GM21526 (cell line): Measurements from ENCODE around the gene EFNA4.

ENCODE experiments used
- ATAC-seq: cut with Tn5 transposase; IDR thresholded peaks from one replicate; pipeline ENCODE4 v1.9.1; 2021; ENCODE audit warnings: moderate library complexity; ENCODE audit not compliant: unreplicated experiment, low FRiP score

EFNA4 gene

DNA sequence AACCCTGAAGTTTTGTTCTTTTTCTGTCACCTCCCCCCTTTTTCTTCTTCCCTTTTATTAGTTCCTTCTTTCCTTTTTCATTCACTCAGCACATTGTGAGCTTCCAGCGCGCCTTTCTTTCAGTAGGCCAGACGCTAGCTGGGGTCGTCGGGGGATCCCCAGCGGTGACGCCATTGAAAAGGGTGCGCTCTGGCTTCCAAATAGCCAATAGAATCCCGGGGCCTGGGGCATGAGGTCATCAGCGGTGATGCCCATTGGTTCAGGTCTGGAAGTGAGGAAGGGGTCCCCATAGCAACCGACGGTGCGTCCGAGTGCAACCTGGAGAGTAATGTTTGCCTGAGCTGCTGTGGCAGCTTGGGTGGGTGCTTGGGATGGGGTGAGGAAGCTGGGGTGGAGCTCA, 8.2 kb downstream of the EFNA4 start:
- ATAC-seq = no peak

GRCh38 chr1:155072531-155073289, 9.2 kb downstream of the EFNA4 start:
- no peak for ATAC-seq

GRCh38 chr1:155073377-155074242, 10.1 kb downstream of the EFNA4 start:
- ATAC-seq = no peak

DNA sequence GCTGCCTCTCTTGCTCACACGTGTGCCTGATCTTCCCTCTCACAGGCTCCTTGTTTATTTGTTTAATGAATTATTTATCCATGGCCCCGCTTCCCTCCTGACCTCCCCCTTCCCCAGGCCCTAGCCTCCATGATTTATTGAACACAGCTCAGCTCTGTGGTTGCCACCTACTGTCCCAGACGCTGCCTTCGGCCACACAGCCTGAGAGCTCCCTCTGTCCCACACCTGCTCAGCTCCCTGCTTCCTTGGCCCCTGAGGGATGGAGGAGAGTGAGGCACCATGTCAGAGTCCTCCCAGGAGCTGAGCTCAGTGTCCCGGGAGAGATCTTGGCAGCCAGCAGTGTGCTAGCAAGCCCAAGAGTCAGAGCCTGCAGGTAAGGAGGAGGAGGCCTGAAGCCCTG, 12.0 kb downstream of the EFNA4 start:
- no peak for ATAC-seq

GRCh38 chr1:155076371-155076770, 12.8 kb downstream of the EFNA4 start:
- ATAC-seq = no peak

GRCh38 chr1:155077346-155077745, 13.8 kb downstream of the EFNA4 start:
- ATAC-seq = no peak

DNA sequence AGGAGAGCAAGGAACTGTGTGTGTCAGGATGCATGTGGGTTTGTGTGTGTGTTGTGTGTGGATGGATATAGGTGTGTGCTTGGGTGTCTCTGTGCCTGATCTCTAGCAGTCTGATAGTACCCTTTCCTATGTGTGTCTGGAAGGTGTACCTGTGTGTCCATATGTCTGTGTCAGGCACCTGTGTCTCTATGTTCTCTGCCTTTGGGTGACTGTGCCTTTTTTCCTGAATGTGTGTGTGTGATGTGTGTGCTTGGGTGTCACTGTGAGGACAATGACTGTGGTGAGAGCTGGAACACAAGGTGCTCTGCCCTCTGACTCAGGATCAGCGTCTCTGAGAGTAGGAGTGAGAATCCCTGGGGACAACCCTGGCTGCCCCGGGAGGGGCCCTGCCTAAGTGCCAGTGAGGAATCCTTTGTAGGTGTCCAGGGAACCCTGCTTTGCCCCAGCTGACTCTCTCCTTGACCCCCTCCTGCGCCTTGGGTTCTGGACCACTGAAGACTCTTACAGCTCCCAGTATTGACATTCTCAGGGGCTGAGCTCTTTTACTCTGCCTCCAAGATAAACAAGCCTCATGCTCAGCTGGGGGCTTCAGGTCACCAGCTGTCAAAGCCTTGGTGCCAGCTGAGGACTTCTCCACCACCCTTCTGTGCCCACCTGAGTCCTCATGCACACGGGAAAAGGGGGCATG, 14.4 kb downstream of the EFNA4 start:
- no peak for ATAC-seq

DNA sequence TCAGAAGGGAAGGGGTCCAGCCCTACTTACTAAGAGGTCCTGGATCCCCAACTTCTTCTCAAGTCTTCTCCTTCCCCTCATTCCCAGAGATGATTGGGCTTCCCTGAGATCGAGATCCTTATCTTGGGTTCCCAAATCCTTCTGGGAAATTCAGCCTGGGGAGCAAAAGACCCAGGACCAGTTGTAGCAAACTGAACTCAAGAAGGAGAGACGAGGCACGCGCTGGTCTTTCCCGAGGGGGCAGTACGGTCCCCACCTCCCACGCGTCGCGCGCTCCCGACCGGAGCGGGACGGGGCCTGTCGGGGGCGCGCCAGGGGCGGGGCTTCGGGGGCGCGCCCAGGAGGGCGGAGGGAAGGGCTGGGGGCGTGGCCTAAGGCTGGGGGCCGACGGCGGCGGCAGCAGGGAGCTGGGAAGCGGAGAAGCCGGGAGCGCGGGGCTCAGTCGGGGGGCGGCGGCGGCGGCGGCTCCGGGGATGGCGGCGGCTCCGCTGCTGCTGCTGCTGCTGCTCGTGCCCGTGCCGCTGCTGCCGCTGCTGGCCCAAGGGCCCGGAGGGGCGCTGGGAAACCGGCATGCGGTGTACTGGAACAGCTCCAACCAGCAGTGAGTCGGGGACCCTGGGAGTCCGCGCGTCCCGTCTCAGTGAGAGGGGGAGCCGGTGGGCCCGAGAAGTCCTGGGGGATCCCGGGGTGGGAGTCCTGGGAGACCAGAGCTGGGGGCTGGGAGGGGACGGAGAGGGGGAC, 15.1 kb downstream of the EFNA4 start, which contains the start of gene EFNA3:
Gene EFNA3, plus strand, starts transcription at position 369 of the 741 bp plus-strand sequence. Its CDS starts 105 bp downstream, at position 474.
- ATAC-seq = no peak

- ATAC-seq = no peak
These were observed 15.6 kb downstream of the EFNA4 start for GRCh38 chr1:155079210-155079486.

GRCh38 chr1:155079487-155080311, 16.2 kb downstream of the EFNA4 start:
- no peak for ATAC-seq

GRCh38 chr1:155080312-155081228, 17.0 kb downstream of the EFNA4 start:
- ATAC-seq = no peak

DNA sequence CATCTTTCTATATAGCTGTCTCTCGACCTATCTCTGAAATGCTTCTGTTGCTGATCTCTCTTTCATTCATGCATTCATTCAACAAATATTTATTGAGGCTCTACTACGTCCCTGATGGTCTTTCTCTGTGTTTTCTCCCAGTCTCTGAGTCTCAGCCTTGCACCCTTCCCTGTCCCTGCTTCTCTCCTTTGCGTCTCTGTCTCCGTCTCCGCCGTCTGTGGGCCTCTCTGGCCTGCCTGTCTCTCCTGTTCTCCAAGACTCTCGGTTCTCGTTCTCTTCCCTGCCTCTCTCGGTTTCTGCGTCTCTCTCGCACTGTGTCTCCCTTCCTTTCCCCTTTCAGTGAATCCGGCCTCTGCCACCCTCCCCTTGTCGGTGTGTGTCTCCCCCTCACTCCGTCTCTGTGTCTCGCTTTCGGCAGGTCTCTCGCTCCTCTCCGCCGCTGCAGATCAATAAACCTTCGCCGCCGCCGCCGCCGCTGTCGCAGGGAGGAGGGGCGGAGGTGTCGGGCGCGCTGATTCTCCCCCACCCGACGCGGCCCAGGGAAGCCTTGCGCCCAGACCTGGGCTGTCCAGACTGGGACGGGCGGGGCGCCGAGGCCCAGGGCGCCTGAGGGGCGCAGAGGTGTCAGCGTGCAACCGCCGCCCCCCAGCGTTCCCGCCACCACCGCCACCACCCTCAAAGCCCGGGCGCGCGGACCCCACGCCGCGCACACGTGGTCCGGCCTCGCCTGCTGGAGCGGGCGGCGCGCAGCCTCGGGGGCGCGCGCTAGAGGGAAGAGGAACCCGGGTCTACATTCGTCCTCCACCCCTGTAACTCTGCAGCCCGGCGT, 18.1 kb downstream of the EFNA4 start:
- ATAC-seq = no peak

GRCh38 chr1:155082301-155083051, 18.9 kb downstream of the EFNA4 start:
- no peak for ATAC-seq

GRCh38 chr1:155083052-155083541, 19.6 kb downstream of the EFNA4 start:
- no peak for ATAC-seq

- ATAC-seq = no peak
These were observed 20.6 kb downstream of the EFNA4 start for GRCh38 chr1:155083865-155084721.
